HG03571 (cell line): ENCODE results near the gene LTBP1.
"Not testable (repeated sequence)": the region's sequence is repeated elsewhere in the genome, so short reads cannot be mapped to it uniquely, and the experiment has no call there.

Experiments
- ATAC-seq: cut with Tn5 transposase; IDR thresholded peaks from one replicate; pipeline ENCODE4 v1.9.1; 2021; ENCODE audit not compliant: unreplicated experiment

Gene LTBP1

GRCh38 chr2:33134791-33135560 is 188.2 kb downstream of the LTBP1 start:
- ATAC-seq: no peak

GRCh38 chr2:33135645-33136044 is 188.9 kb downstream of the LTBP1 start:
- ATAC-seq: no peak

- ATAC-seq: no peak
Observed at GRCh38 chr2:33136056-33136455, 189.3 kb downstream of the LTBP1 start.

DNA sequence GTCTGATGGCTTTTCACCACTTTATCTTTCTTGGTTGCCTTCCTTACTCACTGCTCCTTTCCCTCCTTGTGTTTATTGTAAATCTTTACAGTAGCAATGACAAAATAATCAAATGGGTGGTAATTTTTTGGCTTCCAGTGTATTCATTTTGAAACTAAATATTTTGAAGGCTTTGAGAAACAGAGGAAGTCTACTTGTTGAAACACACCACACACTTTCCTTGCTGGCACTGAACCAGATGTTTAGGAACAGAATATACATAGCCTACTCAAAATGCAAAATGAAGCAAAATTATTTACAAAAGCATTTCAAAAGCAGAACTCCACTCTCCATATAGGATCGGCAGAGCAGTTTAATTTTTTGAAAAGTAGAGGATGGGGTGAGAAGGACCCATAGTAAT is 189.8 kb downstream of the LTBP1 start:
- ATAC-seq: no peak

GRCh38 chr2:33137331-33137730 is 190.6 kb downstream of the LTBP1 start:
- ATAC-seq: no peak

GRCh38 chr2:33139949-33140348 is 193.2 kb downstream of the LTBP1 start:
- ATAC-seq: no peak

DNA sequence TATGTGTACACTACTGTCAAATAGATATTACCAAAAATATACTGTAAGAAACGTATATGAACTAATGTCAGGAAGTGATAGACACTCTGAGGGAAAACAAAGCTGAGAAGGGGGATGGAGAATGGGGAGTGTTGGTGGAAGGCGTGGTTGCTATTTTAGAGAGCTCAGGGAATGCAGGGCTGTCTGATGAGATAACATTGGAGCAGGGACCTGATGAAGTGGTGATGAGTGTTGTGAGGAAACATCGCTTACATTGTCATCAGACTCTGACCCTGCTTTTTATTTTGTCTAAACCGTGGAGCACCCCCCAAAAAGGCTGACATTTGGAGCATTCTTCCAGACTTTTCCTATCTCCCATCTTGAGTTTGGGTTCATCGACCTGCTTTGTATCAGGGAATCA is 194.7 kb downstream of the LTBP1 start:
- ATAC-seq: no peak

DNA sequence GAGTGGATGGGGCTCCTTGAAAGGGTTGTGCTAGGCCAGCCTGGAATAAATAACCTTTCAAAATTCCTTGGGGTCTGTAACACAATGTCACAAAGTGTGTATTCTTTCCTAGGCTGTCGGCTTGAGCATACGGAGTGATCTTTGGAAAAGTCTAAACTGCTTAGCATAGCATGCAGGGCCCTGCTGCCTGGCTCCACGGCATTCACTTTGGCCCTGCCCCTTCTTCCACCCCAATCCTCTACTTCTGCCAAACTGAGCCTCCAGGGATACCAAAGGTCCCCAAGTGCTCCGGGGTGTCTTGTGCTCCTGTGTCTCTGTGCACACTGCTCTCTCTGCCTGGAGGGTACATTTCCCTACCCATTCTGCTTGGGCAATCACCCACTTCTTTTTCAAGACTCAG is 196.1 kb downstream of the LTBP1 start:
- ATAC-seq: no peak

- no peak for ATAC-seq
Observed at GRCh38 chr2:33144243-33144642, 197.5 kb downstream of the LTBP1 start.

DNA sequence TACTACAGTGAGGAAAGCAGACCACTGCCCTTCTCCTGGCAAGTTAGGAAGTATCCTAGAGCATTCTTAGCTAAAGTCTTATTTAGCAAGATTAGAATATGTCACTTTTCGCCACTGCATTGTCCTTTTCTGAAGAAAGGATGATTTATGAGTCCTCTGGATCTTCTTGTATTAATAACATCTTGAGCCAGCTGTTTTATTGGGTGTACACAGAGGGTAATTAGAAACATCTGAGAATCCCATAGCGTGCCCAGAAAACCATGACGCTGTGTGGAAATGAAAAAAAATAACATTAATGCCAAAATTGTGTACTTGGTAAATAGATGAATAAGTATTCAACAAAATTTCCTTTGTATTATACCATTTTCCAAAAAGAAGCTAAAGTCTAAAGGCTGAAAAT is 198.7 kb downstream of the LTBP1 start:
- no peak for ATAC-seq

- no peak for ATAC-seq
Observed at GRCh38 chr2:33146102-33146501, 199.3 kb downstream of the LTBP1 start.

- no peak for ATAC-seq
Observed at GRCh38 chr2:33153008-33153407, 206.3 kb downstream of the LTBP1 start.

DNA sequence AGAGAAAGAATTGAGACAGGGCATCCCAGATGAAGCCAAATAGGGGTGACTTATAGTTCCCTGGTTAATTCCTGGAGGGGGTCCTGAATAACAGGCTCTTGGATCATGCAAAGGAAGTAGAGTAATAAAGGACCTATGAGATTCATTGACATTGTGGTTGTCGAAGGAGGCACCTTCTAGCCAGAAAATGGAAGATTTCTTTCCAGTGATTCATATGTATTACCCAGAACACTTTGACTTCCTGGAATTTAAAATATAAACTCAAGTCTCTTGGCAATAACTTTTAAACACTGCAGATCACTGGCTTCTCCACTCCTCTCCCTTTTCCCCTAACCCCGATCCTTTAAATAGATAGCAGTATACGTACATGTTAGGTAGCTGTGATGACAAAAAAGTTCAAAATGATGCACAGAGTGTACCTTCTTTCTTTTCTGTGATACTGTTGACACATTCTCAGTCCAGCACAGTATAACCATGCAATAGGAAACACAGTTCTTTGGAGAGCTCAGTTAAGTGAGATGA is 211.8 kb downstream of the LTBP1 start:
- no peak for ATAC-seq

DNA sequence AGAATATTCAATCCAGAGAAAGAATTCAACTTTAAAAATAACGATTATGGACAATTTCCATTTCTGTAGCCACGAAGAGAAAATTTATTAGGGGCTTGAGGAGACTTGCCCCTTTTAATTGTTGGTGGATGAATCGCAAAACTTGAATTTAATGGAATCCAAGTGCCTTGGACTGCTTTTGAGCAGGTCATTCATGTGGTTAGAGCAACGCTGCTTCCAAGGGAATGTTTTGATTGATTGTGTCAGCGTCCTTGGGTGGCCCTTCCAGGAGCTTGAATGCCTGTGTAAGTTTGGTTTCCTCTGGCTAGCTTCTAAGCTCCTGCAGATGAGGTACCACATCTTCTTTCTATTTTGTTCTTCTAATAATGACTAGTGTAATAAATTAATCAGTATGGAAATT is 213.4 kb downstream of the LTBP1 start:
- no peak for ATAC-seq

DNA sequence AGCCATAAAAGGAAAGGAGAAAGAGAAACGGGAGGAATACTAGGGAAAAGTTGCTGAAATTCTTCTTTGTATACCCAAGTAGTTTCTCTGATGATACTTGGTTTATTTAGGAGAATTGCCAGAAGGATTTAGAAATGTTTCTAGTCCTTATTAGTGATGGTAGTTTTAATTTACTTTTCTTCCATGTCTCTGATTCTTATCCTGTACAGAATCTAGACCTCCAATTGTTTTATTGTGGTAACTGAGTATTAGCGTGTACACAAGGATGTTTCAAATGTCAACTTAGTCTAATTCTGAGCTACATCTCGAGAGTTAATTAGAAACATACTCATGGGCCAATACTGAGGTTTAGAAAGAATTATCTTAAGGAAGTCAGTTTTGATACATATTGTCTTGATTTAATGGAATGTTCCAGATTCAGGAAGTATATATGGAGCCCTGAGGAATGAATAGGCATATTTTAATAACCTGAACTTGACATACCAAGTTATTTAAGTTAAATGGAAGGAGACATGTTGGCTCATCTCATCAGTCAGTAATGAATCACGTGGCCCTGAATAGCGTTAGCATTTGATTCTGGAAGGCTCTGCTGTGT is 219.6 kb downstream of the LTBP1 start:
- ATAC-seq: no peak

GRCh38 chr2:33167622-33168245 is 221.0 kb downstream of the LTBP1 start:
- ATAC-seq: no peak

DNA sequence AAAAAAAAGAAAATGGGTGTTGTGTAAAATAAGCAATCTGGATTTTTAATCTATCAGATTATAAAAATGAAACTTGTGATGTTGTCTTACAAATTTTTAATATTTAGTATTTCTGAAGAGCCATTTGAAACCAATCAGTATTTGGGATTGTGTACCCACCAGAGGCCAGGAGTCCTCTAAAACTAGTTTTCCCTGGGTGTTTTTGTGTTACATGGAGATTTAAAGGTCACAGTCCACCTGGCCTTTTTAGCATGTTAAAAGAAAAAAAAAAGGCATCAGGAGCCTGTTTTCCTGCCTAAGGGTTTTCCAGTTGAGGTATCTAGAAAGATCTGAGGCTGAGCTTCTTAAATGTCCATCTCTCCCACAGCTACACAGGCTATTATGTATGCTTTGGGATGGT is 221.7 kb downstream of the LTBP1 start:
- ATAC-seq: no peak

GRCh38 chr2:33168922-33169321 is 222.2 kb downstream of the LTBP1 start:
- no peak for ATAC-seq

DNA sequence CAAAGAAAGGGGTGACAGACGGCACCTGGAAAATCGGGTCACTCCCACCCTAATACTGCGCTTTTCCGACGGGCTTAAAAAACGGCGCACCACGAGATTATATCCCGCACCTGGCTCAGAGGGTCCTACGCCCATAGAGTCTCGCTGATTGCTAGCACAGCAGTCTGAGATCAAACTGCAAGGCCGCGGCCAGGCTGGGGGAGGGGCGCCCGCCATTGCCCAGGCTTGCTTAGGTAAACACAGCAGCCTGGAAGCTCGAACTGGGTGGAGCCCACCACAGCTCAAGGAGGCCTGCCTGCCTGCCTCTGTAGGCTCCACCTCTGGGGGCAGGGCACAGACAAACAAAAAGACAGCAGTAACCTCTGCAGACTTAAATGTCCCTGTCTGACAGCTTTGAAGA is 223.5 kb downstream of the LTBP1 start:
- ATAC-seq: not testable (repeated sequence)

- no peak for ATAC-seq
Observed at GRCh38 chr2:33177627-33178026, 230.9 kb downstream of the LTBP1 start.

DNA sequence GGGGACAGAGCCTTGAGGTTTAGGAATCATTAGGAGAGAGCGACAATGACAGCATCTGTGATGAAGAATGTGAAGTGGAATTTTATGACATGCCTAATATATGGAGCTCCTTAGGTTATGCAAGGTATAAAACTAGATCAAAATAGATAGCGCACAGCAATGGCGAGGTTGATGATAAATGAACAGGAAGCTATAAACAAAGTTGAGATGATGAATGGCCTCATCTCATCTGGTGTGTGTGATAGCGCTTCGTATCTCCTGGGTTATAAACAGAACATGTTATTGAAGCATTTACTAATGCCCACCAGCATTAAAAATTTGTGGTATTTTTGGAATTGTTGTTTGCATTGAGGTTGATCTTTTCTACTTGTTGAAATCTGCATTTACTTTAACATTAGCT is 231.5 kb downstream of the LTBP1 start:
- ATAC-seq: no peak

GRCh38 chr2:33180915-33181314 is 234.2 kb downstream of the LTBP1 start:
- no peak for ATAC-seq
